Neural crest cell (in vitro differentiated cells): Measurements from ENCODE around the gene CLDN11. TPM values are rescaled to one million over a fixed set of nuclear protein-coding genes. Genes with fewer than 3 reads are reported as not detected.

Experiments
- DNase-seq: peaks from one replicate; pipeline ENCODE4 v3.0.0; 2021; ENCODE audit warnings: low read depth, mixed read lengths, low spot score
- H3K27ac Mint-ChIP-seq: one replicate; pipeline ENCODE4 v1.8.0; 2021; ENCODE audit warnings: mild to moderate bottlenecking, mixed read lengths; ENCODE audit not compliant: unreplicated experiment
- H3K27me3 Mint-ChIP-seq: 2 replicates; pipeline ENCODE4 v1.8.0; 2021; ENCODE audit warnings: low read depth, mild to moderate bottlenecking, mixed read lengths
- H3K36me3 Mint-ChIP-seq: 2 replicates; pipeline ENCODE4 v1.8.0; 2021; ENCODE audit warnings: low read depth, mild to moderate bottlenecking, mixed read lengths
- H3K4me1 Mint-ChIP-seq: 2 replicates; pipeline ENCODE4 v1.8.0; 2021; ENCODE audit warnings: mixed read lengths
- H3K4me3 Mint-ChIP-seq: one replicate; pipeline ENCODE4 v1.8.0; 2021; ENCODE audit warnings: mild to moderate bottlenecking, mixed read lengths
- H3K9me3 Mint-ChIP-seq: 2 replicates; pipeline ENCODE4 v1.8.0; 2021; ENCODE audit warnings: mixed read lengths
- microRNA-seq: library from miRNA; unstranded; fragments of <30 nt; microRNA quantifications from one replicate; pipeline ENCODE4, GENCODE V29; 2020
- total RNA-seq: library from RNA; stranded (reverse); gene quantifications from 2 replicates; pipeline ENCODE4 v1.2.1, GENCODE V29; 2021
- TF ChIP-seq, protein P1 (sequence below): fragments of 200-600 bp; sonication (generic); conservative IDR thresholded peaks from 2 replicates; pipeline ENCODE4 v1.5.0; 2021; ENCODE audit warnings: antibody characterized with exemption, mild to moderate bottlenecking

CLDN11 gene
- total RNA-seq, 1 donor from 2014 or later: 2.0 TPM

DNA sequence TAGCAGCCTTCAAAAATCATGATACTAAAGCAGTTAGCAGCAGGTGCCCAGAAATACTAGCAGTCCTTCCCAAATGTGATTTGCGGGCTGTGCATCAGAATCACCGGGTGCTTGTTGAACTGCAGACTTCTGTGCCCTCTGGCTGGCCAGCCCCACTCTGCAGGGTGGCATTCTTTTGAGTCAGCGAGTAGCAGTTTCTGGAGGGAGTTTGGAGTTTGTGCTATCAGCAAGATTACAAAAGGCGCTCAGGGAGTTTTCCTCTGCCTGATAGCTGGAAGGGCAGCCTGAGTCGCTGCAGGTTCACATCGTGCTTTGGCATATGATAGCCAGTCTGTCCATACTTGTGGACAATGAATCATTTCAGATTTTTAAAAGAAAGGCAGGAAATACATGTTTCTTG, 57.6 kb downstream of the CLDN11 start:
- H3K27ac Mint-ChIP-seq: no peak overlapping the region
- H3K9me3 Mint-ChIP-seq: no peaks in the 10 kb centered on the region
- no peak overlapping the region for H3K4me3 Mint-ChIP-seq
- H3K27me3 Mint-ChIP-seq: peaks cover 20% of the 10 kb centered on the region
- no peaks in the 10 kb centered on the region for H3K36me3 Mint-ChIP-seq
- TF ChIP-seq, protein P1, sequence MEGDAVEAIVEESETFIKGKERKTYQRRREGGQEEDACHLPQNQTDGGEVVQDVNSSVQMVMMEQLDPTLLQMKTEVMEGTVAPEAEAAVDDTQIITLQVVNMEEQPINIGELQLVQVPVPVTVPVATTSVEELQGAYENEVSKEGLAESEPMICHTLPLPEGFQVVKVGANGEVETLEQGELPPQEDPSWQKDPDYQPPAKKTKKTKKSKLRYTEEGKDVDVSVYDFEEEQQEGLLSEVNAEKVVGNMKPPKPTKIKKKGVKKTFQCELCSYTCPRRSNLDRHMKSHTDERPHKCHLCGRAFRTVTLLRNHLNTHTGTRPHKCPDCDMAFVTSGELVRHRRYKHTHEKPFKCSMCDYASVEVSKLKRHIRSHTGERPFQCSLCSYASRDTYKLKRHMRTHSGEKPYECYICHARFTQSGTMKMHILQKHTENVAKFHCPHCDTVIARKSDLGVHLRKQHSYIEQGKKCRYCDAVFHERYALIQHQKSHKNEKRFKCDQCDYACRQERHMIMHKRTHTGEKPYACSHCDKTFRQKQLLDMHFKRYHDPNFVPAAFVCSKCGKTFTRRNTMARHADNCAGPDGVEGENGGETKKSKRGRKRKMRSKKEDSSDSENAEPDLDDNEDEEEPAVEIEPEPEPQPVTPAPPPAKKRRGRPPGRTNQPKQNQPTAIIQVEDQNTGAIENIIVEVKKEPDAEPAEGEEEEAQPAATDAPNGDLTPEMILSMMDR: no peak
- H3K4me1 Mint-ChIP-seq: peaks cover under 1% of the 10 kb centered on the region
- DNase-seq: no peak

DNA sequence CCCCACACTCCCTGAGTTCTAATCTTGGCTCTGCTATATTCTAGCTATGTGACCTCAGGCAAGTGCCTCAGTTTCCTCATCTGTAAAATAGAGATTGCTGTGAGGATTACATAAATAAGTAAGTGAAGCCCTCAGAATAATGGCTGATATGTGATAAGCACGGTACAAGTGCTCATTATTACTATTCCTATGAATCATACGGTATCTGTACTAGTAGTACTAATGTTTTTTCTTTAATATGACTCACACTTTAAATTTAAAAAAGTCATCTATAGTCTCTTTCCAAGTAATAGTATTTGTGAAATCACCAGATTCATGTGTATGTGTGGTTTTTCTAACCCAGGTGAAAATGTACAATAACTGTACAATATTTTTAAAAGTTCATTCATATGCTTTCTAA, 58.7 kb downstream of the CLDN11 start:
- Mint-ChIP-seq H3K27me3 (peaks cover 20% of the 10 kb centered on the region), H3K4me1 (no peaks in the 10 kb centered on the region), H3K9me3 (no peaks in the 10 kb centered on the region), H3K27ac (no peak overlapping the region), H3K4me3 (no peak overlapping the region), H3K36me3 (no peaks in the 10 kb centered on the region)
- TF ChIP-seq, protein P1: no peak
- DNase-seq: no peak

- H3K27me3 Mint-ChIP-seq: peaks cover 11% of the 10 kb centered on the region
- H3K4me1 Mint-ChIP-seq: no peaks in the 10 kb centered on the region
- H3K4me3 Mint-ChIP-seq: no peak overlapping the region
- H3K36me3 Mint-ChIP-seq: no peaks in the 10 kb centered on the region
- DNase-seq: no peak
- TF ChIP-seq, protein P1: no peak
- no peaks in the 10 kb centered on the region for H3K9me3 Mint-ChIP-seq
- no peak overlapping the region for H3K27ac Mint-ChIP-seq
These were observed 61.4 kb downstream of the CLDN11 start for GRCh38 chr3:170480111-170480510.

- DNase-seq: no peak
- H3K9me3 Mint-ChIP-seq: no peaks in the 10 kb centered on the region
- no peak overlapping the region for H3K27ac Mint-ChIP-seq
- H3K4me3 Mint-ChIP-seq: no peak overlapping the region
- TF ChIP-seq, protein P1: no peak
- H3K27me3 Mint-ChIP-seq: no peaks in the 10 kb centered on the region
- peaks cover 20% of the 10 kb centered on the region for H3K4me1 Mint-ChIP-seq
- no peaks in the 10 kb centered on the region for H3K36me3 Mint-ChIP-seq
These were observed 63.5 kb downstream of the CLDN11 start for GRCh38 chr3:170482199-170482598.

DNA sequence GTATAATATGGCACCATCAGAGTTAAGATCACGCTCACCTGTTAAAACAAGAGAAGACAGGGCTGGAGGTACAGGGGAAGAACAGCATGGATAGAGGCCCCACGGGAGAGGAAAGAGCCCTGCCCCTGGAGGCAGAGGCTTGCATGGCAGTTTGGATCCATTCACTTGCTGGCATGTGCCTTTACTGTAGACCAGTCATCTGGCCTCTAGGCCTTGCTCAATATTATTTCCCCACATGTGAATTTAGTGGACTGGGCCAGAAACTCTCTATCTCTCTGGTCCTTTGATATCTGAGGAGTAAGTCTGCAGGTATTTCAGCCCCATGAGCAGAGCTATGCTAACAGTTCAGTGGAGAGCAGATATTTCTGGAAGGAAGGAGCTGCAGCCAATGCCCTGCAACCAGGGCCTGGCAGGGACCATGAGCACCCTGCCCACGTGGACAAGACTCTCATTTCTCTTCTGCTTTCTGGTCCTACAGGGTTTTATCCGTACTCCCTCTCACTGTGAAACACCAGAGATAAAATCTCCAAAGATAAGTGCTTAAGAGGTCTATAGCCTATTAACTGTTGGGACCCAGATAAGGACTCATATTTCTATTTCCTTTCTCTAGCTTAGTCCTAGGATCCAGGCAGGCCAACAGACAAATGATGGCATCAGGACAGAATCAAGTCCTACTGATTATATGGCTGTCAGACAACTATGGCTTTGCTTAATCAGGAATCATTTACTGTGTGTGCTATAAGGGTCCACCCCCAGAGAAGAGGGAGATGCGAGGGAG, 65.0 kb downstream of the CLDN11 start:
- no peaks in the 10 kb centered on the region for H3K9me3 Mint-ChIP-seq
- H3K4me3 Mint-ChIP-seq: no peak overlapping the region
- peaks cover 20% of the 10 kb centered on the region for H3K4me1 Mint-ChIP-seq
- H3K36me3 Mint-ChIP-seq: no peaks in the 10 kb centered on the region
- TF ChIP-seq, protein P1: peak; percentile 31
- DNase-seq: no peak
- H3K27ac Mint-ChIP-seq: no peak overlapping the region
- H3K27me3 Mint-ChIP-seq: no peaks in the 10 kb centered on the region

Small RNA genes within 50 kb of the gene (microRNA-seq; reads per million reads assigned to microRNA genes)
- not detected for gene MIR6828

Other genes starting within 250 kb of the CLDN11 start
- gene PHC3, start 237.1 kb upstream of the CLDN11 start, total RNA-seq: 35.2 and 37.1 TPM in 2 replicates
- gene PRKCI, start 196.4 kb upstream of the CLDN11 start, total RNA-seq: 33.4 and 40.9 TPM in 2 replicates
- gene SKIL, start 61.2 kb upstream of the CLDN11 start, total RNA-seq: 17.7 and 18.0 TPM in 2 replicates
- 0.07 and 0.09 TPM in 2 replicates for gene SLC7A14, start 167.2 kb downstream of the CLDN11 start, total RNA-seq